Astrocyte (in vitro differentiated cells and primary cell): ENCODE measurements around the gene BHLHA9.

Experiments
- EZH2 ChIP-seq: IDR thresholded peaks from 2 replicates; pipeline ENCODE4 v1.6.1; 2012; ENCODE audit warnings: mild to moderate bottlenecking, low read length, inconsistent platforms; ENCODE audit not compliant: insufficient read depth
- TF ChIP-seq, protein P1 (sequence below): IDR thresholded peaks from 2 replicates; pipeline ENCODE4 v1.5.1; 2011; ENCODE audit warnings: low read depth, mild to moderate bottlenecking, inconsistent platforms, low read length, moderate library complexity; ENCODE audit not compliant: insufficient read depth

DNA sequence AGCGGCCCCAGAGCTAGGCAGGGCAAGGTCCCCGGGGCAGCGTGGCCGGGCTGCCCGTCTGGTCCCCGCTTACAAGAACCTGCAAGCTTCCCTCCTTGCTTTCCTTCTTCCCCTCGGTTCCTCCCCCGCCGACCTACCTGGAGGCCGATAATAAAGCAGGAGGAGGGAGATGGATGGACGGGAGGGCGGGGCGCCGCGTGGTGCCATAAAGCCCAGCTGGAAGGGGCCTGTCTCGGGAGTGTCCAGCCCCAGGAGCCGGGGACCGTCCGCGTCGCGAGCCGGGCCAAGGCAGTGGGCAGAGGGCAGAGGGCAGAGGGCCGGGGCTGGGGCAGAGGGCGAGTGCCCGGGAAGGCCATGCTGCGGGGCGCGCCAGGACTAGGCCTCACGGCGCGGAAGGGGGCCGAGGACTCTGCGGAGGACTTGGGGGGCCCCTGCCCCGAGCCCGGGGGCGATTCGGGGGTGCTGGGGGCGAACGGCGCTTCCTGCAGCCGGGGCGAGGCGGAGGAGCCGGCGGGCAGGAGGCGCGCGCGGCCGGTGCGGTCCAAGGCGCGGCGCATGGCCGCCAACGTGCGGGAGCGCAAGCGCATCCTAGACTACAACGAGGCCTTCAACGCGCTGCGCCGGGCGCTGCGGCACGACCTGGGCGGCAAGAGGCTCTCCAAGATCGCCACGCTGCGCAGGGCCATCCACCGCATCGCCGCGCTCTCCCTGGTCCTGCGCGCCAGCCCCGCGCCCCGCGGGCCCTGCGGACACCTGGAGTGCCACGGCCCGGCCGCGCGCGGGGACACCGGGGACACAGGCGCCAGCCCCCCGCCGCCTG is at the start of gene BHLHA9:
- TF ChIP-seq, protein P1, sequence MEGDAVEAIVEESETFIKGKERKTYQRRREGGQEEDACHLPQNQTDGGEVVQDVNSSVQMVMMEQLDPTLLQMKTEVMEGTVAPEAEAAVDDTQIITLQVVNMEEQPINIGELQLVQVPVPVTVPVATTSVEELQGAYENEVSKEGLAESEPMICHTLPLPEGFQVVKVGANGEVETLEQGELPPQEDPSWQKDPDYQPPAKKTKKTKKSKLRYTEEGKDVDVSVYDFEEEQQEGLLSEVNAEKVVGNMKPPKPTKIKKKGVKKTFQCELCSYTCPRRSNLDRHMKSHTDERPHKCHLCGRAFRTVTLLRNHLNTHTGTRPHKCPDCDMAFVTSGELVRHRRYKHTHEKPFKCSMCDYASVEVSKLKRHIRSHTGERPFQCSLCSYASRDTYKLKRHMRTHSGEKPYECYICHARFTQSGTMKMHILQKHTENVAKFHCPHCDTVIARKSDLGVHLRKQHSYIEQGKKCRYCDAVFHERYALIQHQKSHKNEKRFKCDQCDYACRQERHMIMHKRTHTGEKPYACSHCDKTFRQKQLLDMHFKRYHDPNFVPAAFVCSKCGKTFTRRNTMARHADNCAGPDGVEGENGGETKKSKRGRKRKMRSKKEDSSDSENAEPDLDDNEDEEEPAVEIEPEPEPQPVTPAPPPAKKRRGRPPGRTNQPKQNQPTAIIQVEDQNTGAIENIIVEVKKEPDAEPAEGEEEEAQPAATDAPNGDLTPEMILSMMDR: no peak
- peak; percentile 69 for TF ChIP-seq EZH2
